SU-DHL-6 (cell line): ENCODE data around the gene OR2H1.

Experiments
- CTCF ChIP-seq: fragments of 200-600 bp; sonication (generic); IDR thresholded peaks from one replicate; pipeline ENCODE4 v1.5.1; 2017; ENCODE audit warnings: antibody characterized with exemption, mild to moderate bottlenecking, low read length, moderate library complexity; ENCODE audit not compliant: insufficient read depth, poor library complexity, severe bottlenecking
- EZH2phosphoT487 ChIP-seq: fragments of 200-600 bp; sonication (generic), shearing (Covaris generic); conservative IDR thresholded peaks from 2 replicates; pipeline ENCODE4 v1.6.1; 2018; ENCODE audit warnings: mild to moderate bottlenecking, antibody characterized with exemption, low read length, moderate library complexity, mixed read lengths

- no peak for TF ChIP-seq CTCF
- no peak for TF ChIP-seq EZH2phosphoT487
Observed at GRCh38 chr6:29490055-29490454, 33.1 kb downstream of the OR2H1 start.
